HG02973 (cell line): ENCODE results near the gene GLT1D1.
"Not testable (repeated sequence)": the region's sequence is repeated elsewhere in the genome, so short reads cannot be mapped to it uniquely, and the experiment has no call there.

ENCODE experiments used
- ATAC-seq: cut with Tn5 transposase; IDR thresholded peaks from one replicate; pipeline ENCODE4 v1.9.1; 2021; ENCODE audit warnings: moderate library complexity; ENCODE audit not compliant: unreplicated experiment

The GLT1D1 gene

DNA sequence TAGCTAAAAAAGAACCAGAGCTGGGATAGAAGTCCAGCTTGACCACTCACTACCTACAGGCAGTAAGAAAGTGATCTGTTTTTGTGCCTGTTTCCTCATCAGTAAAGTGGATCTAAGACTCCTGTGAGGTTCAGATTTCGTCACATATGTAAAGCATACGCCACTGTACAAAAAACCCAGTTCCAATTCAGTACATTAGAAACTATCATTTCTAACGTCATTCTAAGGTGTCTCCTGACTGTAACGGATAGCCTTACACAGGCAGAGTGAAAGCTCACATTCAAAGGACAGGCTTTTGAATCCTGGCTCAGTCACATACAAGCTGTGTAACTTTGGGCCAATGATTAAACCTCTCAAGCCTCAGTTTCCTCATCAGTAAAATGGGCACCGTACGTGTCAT is 33.0 kb upstream of the GLT1D1 start:
- no peak for ATAC-seq

DNA sequence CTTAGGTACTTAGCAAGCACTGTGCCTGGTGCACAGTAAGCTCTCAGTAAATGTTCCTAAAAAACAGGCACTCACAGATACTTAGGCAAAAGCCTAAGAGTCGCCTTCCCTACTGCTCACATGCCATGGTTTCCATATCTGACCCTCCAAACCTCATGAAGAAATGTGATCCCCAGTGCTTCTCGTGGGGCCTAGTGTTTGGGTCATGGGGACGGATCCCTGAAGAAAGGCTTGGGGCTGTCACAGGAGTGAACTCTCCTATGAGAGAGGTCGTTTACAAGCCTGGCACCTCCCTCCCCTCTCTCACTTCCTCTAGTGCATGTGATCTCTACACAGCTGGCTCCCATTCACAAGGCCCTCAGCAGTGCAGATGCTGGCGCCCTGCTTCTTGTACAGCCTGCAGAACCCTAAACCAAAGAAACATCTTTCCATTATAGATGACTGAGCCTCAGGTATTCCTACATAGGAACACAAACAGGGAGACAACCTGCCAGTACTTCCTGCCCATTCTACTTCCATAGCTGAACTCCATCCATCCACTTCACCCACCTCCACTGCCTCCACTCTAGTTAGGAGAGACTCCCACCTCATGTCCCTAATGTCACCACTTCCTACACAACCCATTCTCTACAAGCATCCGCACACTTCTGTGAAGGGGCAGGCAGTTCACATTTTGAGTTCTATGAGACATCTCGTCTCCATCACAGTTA is 32.4 kb upstream of the GLT1D1 start:
- peak; percentile 53 for ATAC-seq

DNA sequence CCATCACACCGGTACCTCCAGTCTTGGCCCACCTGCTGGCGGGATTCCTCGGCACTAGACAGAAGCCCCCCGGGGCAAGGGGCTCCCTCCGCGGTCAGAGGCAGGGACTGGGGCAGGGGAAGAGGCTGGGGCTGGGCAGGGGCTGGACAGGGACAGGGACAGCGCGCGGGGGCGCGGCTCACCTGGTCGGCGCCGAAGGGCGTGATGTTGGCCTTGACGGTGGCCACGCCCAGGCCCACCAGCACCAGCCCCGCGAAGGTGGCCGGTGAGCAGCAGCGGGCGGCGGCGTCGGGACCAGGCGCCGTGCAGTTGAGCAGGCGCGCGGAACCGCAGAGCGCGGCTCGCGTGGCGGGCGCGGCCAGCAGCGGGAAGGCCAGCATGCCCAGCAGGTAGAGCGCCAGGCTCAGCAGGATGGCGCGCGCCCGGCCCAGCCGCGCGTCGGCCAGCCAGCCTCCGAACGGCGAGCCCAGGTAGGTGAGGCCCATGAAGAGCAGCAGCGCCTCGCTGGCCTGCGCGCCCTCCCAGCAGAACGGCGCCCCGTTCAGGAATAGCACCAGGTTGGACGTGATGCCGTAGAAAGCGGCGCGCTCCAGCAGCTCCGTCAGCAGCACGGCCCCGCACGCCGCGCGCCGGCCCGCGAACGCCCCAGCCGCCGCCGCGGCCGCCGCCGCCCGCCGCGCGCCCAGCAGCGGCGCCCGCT is 29.9 kb upstream of the GLT1D1 start:
- ATAC-seq = peak; percentile 2

DNA sequence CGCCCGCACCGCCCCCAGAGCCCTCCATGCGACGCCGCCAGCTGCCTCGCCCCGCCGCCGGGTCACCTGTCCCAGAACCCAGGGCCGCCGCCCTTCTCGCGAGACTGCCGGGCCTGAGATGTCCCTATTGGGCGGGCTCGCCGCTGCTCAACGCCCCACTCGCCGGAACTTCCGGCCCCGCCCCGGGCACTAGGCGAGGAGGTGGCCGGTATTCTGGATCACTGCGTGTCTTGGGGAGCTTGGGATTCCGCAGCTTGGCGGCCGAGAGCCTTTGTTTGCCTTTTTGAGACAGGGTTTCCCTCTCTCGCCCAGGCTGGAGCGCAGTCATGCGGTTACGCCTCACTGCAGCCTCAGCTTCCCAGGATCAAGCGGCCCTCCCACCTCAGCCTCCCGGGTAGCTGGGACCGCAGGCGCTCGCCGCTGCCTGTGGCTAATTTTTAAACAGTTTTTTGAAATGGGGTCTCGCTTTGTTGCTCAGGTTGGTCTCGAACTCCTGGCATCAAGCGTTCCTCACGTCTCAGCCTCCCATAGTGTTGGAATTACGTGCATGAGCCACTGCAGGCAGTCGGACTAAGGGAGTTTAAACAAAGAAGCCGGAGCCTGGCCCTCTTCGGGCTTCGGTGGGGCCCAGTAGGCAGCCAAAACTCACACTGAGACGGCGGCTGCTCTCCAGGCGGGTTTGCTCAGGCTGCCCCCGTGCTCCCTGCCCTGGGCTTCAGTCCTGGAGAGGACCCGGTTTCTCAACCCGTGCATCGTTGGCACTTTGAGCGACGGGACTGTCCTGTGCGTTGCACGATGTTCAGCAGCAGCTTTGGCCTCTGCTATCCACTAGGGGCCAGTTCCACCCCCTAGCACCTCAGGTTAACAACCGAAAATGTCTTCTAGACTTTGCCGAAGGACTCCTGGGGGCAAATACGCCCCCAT is 29.1 kb upstream of the GLT1D1 start, which contains the start of gene SLC15A4:
SLC15A4 (minus strand) TSS at position 43 of the 924 bp plus-strand sequence; CDS start at position 28, 15 bp downstream.
- peak; percentile 77 for ATAC-seq

GRCh38 chr12:128825835-128826234 is 27.4 kb upstream of the GLT1D1 start:
- ATAC-seq = no peak

- no peak for ATAC-seq
Measured at GRCh38 chr12:128827724-128828123, 25.6 kb upstream of the GLT1D1 start.

- ATAC-seq = peak; percentile 93
Measured at GRCh38 chr12:128829861-128830504, 23.3 kb upstream of the GLT1D1 start.

- ATAC-seq = peak; percentile 49
Measured at GRCh38 chr12:128830505-128830893, 22.8 kb upstream of the GLT1D1 start.

- no peak for ATAC-seq
Measured at GRCh38 chr12:128833418-128833817, 19.9 kb upstream of the GLT1D1 start.

GRCh38 chr12:128839885-128840284 is 13.4 kb upstream of the GLT1D1 start:
- not testable (repeated sequence) for ATAC-seq

DNA sequence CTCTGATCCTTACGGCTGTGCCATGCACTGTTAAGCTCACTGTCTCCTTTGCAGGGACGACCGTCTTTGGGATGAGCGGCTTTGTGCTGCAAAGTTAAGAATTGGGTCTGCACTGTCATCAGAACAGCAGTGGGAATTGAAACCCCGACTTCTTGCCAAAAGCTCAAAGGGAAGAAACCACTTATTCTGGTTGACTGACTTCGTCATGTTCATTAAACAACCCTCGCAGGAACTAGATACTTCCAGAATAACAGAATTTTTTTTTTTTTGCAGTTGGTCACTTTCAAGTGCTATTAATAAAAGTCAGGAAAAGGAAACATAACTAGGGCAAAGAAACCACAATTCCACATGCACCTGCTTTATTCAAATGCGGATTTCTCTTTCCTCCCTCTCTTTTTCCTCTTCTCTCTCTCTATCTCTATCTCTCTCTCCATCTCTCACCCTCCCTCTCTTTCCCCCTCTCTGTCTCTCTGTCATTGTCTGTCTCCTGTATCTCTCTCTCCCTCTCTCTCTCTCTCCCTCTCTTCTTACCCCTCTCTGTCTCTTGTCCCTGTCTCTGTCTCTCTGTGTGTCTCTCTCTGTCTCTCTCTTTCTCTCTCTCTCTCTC is 12.3 kb upstream of the GLT1D1 start:
- ATAC-seq = peak; percentile 77

DNA sequence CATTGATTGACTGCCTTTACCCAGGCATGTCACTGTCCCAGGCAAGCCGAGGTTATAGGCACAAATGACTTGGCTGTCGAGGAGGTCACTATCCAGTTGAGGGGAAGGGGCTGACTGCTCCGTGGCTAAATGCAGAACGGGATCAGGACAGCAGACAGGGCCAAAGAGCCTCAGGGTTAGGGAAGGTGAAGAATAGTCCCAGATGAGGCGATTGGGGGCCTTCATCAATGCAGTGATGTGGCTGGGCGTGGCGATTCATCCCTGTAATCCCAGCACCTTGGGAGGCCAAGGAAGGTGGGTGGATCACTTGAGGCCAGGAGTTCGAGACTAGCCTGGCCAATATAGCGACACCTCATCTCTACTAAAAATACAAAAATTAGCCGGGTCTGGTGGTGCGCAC is 10.7 kb upstream of the GLT1D1 start:
- ATAC-seq = no peak

DNA sequence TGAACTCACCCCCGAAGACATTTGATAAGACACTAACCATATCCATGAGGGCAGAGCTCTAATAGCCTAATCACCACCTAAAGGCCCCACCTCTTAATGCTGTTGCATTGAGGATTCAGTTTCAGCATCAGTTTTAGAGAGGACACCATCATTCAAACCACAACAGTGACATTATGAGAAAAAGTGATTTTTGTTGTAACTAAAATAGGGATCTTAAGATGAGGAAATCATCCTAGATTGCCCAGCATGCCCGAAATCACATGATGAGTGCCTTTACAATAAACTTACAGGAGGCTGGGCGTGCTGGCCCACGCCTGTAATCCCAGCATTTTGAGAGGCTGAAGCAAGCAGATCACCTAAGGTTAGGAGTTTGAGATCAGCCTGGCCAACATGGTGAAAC is 9.7 kb upstream of the GLT1D1 start:
- no peak for ATAC-seq

- ATAC-seq = no peak
Measured at GRCh38 chr12:128844031-128844635, 9.1 kb upstream of the GLT1D1 start.

GRCh38 chr12:128846671-128847070 is 6.6 kb upstream of the GLT1D1 start:
- ATAC-seq = not testable (repeated sequence)

GRCh38 chr12:128848371-128848770 is 4.9 kb upstream of the GLT1D1 start:
- no peak for ATAC-seq

- ATAC-seq = not testable (repeated sequence)
Measured at GRCh38 chr12:128849806-128850205, 3.5 kb upstream of the GLT1D1 start.

GRCh38 chr12:128850400-128850799 is 2.9 kb upstream of the GLT1D1 start:
- ATAC-seq = no peak

GRCh38 chr12:128851429-128851828 is 1.8 kb upstream of the GLT1D1 start:
- not testable (repeated sequence) for ATAC-seq
